Tibial nerve (tissue), 4 donors: ENCODE measurements around the gene CILP2. TPM values are rescaled to one million over a fixed set of nuclear protein-coding genes. Genes with fewer than 3 reads are reported as not detected.
A peak's percentile ranks its signal among the peaks of the same experiment; 100 is the strongest.

Experiments
- DNase-seq, 2 donors: peaks; one replicate each; pipeline ENCODE4 v3.0.0-alpha.2; 2019; ENCODE audit warnings: low spot score in 2 of 2
- H3K27ac ChIP-seq, 4 donors: fragments of 200-600 bp; sonication (generic) in 3 of 4; one replicate each; pipeline ENCODE4 v1.5.1; 2017 to 2019; ENCODE audit warnings: mild to moderate bottlenecking in 1 of 4
- H3K27me3 ChIP-seq, 2 donors: fragments of 200-600 bp; sonication (generic) in 1 of 2; one replicate each; pipeline versions ENCODE4 v1.5.1 to v1.6.0; 2017 to 2019
- H3K36me3 ChIP-seq, 3 donors: fragments of 200-600 bp; sonication (generic); one replicate each; pipeline ENCODE4 v1.5.1; 2018 to 2019
- H3K4me1 ChIP-seq, 4 donors: fragments of 200-600 bp; sonication (generic) in 3 of 4; one replicate each; pipeline ENCODE4 v1.5.1; 2017 to 2019
- H3K4me3 ChIP-seq, 4 donors: fragments of 200-600 bp; sonication (generic) in 3 of 4; one replicate each; pipeline ENCODE4 v1.5.1; 2017 to 2019; ENCODE audit warnings: mild to moderate bottlenecking in 1 of 4, moderate library complexity in 1 of 4
- H3K9me3 ChIP-seq, 4 donors: fragments of 200-600 bp; sonication (generic) in 3 of 4; one replicate each; pipeline ENCODE4 v1.5.1; 2017 to 2019
- CTCF ChIP-seq, 5 experiments: fragments of 200-600 bp in 3 of 5; fragments of 450-650 bp in 2 of 5; sonication (generic) in 3 of 5; IDR thresholded peaks; one replicate each; pipeline ENCODE4 v1.5.1; 2016 to 2019; ENCODE audit warnings: antibody characterized with exemption in 5 of 5, mild to moderate bottlenecking in 3 of 5, moderate library complexity in 2 of 5
- EP300 ChIP-seq, 2 donors: sonication (generic); formaldehyde crosslinking; IDR thresholded peaks; one replicate each; pipeline ENCODE4 v1.6.1; 2017; ENCODE audit warnings: antibody characterized with exemption in 2 of 2, mild to moderate bottlenecking in 1 of 2
- POLR2A ChIP-seq, 2 donors: fragments of 450-650 bp; IDR thresholded peaks; one replicate each; pipeline ENCODE4 v1.6.1; 2017; ENCODE audit warnings: antibody characterized with exemption in 2 of 2, mild to moderate bottlenecking in 2 of 2, moderate library complexity in 2 of 2
- WGBS, 2 donors: methylation state at CpG; one replicate each; pipeline ENCODE4 v1.1.5; 2018; 5-methylcytosine and 5-hydroxymethylcytosine counted together
- total RNA-seq, 4 donors: library from RNA; depleted of rRNA; stranded (reverse); fragments of >200 nt; gene quantifications; one replicate each; pipeline ENCODE4 v1.1.0, GENCODE V29; 2016

Gene CILP2
- total RNA-seq, 4 donors from 2014 or later: 0.20 to 0.66 TPM; not detected in 2

GRCh38 chr19:19506592-19506991 lies 31.5 kb upstream of the CILP2 start:
- WGBS, 2 donors: 54 to 67% methylated on average over 12 of the region's 12 CpGs
- Histone ChIP-seq H3K27me3 (no peaks in the 10 kb centered on the region), H3K4me3 (no peak overlapping the region), H3K9me3 (no peaks in the 10 kb centered on the region), H3K4me1 (peaks cover 0 to 6% (median 0%) of the 10 kb centered on the region in 4 donors), H3K36me3 (peaks cover 2 to 69% (median 23%) of the 10 kb centered on the region in 3 donors), H3K27ac (peak overlapping the region in 1 of 4 donors; percentile 33)
- DNase-seq: no peak
- no peak for TF ChIP-seq EP300 (IDR thresholded peaks at IDR 0.05)
- TF ChIP-seq POLR2A (IDR thresholded peaks at IDR 0.05): no peak
- no peak for TF ChIP-seq CTCF (IDR thresholded peaks at IDR 0.05)

GRCh38 chr19:19507354-19507753 lies 30.7 kb upstream of the CILP2 start:
- TF ChIP-seq EP300 (IDR thresholded peaks at IDR 0.05) (no peak), CTCF (IDR thresholded peaks at IDR 0.05) (no peak), POLR2A (IDR thresholded peaks at IDR 0.05) (no peak)
- no peak for DNase-seq
- no peaks in the 10 kb centered on the region for H3K9me3 ChIP-seq
- no peaks in the 10 kb centered on the region for H3K27me3 ChIP-seq
- no peak overlapping the region for H3K4me3 ChIP-seq
- WGBS, 2 donors: 70 to 84% methylated on average over 8 of the region's 8 CpGs
- no peak overlapping the region for H3K27ac ChIP-seq
- H3K4me1 ChIP-seq: peaks cover 0 to 6% (median 0%) of the 10 kb centered on the region in 4 donors
- peaks cover 2 to 61% (median 16%) of the 10 kb centered on the region in 3 donors for H3K36me3 ChIP-seq

- 76 to 87% methylated on average over 6 to 11 of the region's 11 CpGs for WGBS, 2 donors
- Histone ChIP-seq H3K27ac (no peak overlapping the region), H3K36me3 (peaks cover 2 to 53% (median 7%) of the 10 kb centered on the region in 3 donors), H3K4me1 (peaks cover 0 to 6% (median 0%) of the 10 kb centered on the region in 4 donors), H3K4me3 (no peak overlapping the region), H3K9me3 (no peaks in the 10 kb centered on the region), H3K27me3 (no peaks in the 10 kb centered on the region)
- no peak for TF ChIP-seq POLR2A (IDR thresholded peaks at IDR 0.05)
- no peak for TF ChIP-seq EP300 (IDR thresholded peaks at IDR 0.05)
- no peak for TF ChIP-seq CTCF (IDR thresholded peaks at IDR 0.05)
- no peak for DNase-seq
Measured at GRCh38 chr19:19508217-19508616, 29.8 kb upstream of the CILP2 start.

GRCh38 chr19:19510432-19510831 lies 27.6 kb upstream of the CILP2 start:
- Histone ChIP-seq H3K9me3 (peaks cover 0 to 7% (median 0%) of the 10 kb centered on the region in 4 donors), H3K4me1 (peaks cover 0 to 22% (median 6%) of the 10 kb centered on the region in 4 donors), H3K4me3 (no peak overlapping the region), H3K27ac (no peak overlapping the region), H3K36me3 (peaks cover 2 to 30% (median 3%) of the 10 kb centered on the region in 3 donors), H3K27me3 (no peaks in the 10 kb centered on the region)
- 43 to 46% methylated on average over 5 to 6 of the region's 6 CpGs for WGBS, 2 donors
- TF ChIP-seq EP300 (IDR thresholded peaks at IDR 0.05) (no peak), POLR2A (IDR thresholded peaks at IDR 0.05) (no peak), CTCF (IDR thresholded peaks at IDR 0.05) (no peak)
- no peak for DNase-seq

- peaks cover 0 to 37% (median 13%) of the 10 kb centered on the region in 4 donors for H3K4me1 ChIP-seq
- H3K9me3 ChIP-seq: peaks cover 0 to 7% (median 0%) of the 10 kb centered on the region in 4 donors
- peaks cover 0 to 5% (median 0%) of the 10 kb centered on the region in 3 donors for H3K36me3 ChIP-seq
- no peak for DNase-seq
- TF ChIP-seq CTCF (IDR thresholded peaks at IDR 0.05): no peak
- no peak for TF ChIP-seq POLR2A (IDR thresholded peaks at IDR 0.05)
- TF ChIP-seq EP300 (IDR thresholded peaks at IDR 0.05): no peak
- no peak overlapping the region for H3K27ac ChIP-seq
- peak overlapping the region in 1 of 4 donors; percentile 31 for H3K4me3 ChIP-seq
- 80 to 81% methylated on average over 17 of the region's 17 CpGs for WGBS, 2 donors
- no peaks in the 10 kb centered on the region for H3K27me3 ChIP-seq
Measured at GRCh38 chr19:19513682-19514081, 24.4 kb upstream of the CILP2 start.
